Measurements from ENCODE around the gene DHRS3. TPM values are rescaled to one million over a fixed set of nuclear protein-coding genes. Genes with fewer than 3 reads are reported as not detected.

Gene DHRS3
- total RNA-seq, 1 donor from 2014 or later: 31.9 TPM

DNA sequence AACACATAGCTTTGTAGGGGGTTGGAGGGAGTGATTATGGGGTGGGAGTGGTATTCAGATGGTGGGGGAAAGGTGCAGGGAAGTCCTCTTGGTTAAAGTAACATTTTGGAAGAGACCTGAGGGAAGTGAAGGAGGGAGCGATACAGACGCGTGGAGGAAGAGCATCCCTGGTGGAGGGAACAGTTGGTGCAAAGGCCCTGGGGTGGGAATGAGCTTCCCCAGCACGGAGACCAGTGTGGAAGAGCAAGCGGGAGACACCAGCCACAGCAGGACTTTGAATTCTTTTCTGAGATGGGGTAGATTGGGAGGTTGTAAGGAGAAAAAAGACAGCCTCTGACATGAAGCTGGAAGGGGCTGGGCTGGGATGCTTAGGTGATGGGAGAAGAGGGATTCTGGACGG, 23.5 kb downstream of the DHRS3 start:
- H3K4me3 Mint-ChIP-seq (ENCODE audit: unreplicated experiment): peak overlapping the region; percentile 67
- TF ChIP-seq, protein P1, sequence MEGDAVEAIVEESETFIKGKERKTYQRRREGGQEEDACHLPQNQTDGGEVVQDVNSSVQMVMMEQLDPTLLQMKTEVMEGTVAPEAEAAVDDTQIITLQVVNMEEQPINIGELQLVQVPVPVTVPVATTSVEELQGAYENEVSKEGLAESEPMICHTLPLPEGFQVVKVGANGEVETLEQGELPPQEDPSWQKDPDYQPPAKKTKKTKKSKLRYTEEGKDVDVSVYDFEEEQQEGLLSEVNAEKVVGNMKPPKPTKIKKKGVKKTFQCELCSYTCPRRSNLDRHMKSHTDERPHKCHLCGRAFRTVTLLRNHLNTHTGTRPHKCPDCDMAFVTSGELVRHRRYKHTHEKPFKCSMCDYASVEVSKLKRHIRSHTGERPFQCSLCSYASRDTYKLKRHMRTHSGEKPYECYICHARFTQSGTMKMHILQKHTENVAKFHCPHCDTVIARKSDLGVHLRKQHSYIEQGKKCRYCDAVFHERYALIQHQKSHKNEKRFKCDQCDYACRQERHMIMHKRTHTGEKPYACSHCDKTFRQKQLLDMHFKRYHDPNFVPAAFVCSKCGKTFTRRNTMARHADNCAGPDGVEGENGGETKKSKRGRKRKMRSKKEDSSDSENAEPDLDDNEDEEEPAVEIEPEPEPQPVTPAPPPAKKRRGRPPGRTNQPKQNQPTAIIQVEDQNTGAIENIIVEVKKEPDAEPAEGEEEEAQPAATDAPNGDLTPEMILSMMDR (IDR thresholded peaks at IDR 0.05): no peak
- DNase-seq (ENCODE audit: low spot score): no peak
- peak overlapping the region; percentile 75 for H3K27ac Mint-ChIP-seq (ENCODE audit: unreplicated experiment)
- H3K36me3 Mint-ChIP-seq (ENCODE audit: low read depth): peaks cover 3% of the 10 kb centered on the region
- no peaks in the 10 kb centered on the region for H3K9me3 Mint-ChIP-seq (ENCODE audit: low read depth)
- H3K27me3 Mint-ChIP-seq (ENCODE audit: low read depth): no peaks in the 10 kb centered on the region
- H3K4me1 Mint-ChIP-seq (ENCODE audit: low read depth): peaks cover 35% of the 10 kb centered on the region

DNA sequence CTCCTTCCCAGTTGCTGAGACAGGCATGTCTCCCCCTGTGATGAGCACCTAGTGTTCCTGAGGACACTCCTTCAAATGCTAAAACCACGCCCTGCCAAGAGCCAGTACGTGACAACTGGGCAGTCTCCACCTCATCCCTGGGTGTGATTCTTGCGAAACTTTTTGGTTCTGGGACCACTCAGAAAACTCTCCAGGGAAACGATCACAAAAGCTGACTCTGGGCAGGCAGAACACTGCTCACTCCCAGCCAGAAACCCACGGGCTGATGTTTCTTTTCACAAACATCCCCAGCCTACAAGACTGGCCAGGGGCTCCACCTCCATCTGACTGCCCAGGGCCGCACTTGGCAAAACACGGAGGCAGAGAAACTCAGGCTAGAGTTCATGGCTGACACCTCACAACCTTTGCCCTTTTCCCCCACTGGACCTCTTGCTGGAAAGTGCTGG, 24.4 kb downstream of the DHRS3 start:
- no peak for DNase-seq (ENCODE audit: low spot score)
- TF ChIP-seq, protein P1 (IDR thresholded peaks at IDR 0.05): no peak
- Mint-ChIP-seq H3K27ac (ENCODE audit: unreplicated experiment) (peak overlapping the region; percentile 60), H3K9me3 (ENCODE audit: low read depth) (no peaks in the 10 kb centered on the region), H3K27me3 (ENCODE audit: low read depth) (no peaks in the 10 kb centered on the region), H3K36me3 (ENCODE audit: low read depth) (peaks cover 3% of the 10 kb centered on the region), H3K4me3 (ENCODE audit: unreplicated experiment) (no peak overlapping the region), H3K4me1 (ENCODE audit: low read depth) (peaks cover 35% of the 10 kb centered on the region)

DNA sequence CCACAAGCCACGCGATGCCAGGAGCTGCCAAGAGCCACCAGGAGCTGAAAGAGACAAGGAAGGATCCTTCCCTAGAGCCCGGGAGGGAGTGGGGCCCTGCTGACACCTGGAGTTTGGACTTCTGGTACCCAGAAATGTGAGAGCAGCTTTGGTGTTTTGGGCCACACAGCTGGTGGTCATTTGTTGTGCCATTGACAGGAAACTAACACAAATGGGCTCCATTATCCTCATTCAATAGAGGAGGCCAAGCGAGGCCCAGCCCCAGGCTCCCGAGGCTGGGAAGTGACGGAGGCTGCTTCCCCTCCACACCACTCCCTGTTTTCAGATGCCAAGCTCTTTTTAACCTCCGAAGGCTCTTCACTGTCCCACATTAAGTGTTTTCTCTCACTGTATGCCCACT, 25.5 kb downstream of the DHRS3 start:
- Mint-ChIP-seq H3K27ac (ENCODE audit: unreplicated experiment) (no peak overlapping the region), H3K27me3 (ENCODE audit: low read depth) (no peaks in the 10 kb centered on the region), H3K4me3 (ENCODE audit: unreplicated experiment) (no peak overlapping the region), H3K9me3 (ENCODE audit: low read depth) (no peaks in the 10 kb centered on the region), H3K4me1 (ENCODE audit: low read depth) (peaks cover 33% of the 10 kb centered on the region), H3K36me3 (ENCODE audit: low read depth) (peaks cover 5% of the 10 kb centered on the region)
- TF ChIP-seq, protein P1 (IDR thresholded peaks at IDR 0.05): no peak
- DNase-seq (ENCODE audit: low spot score): no peak

DNA sequence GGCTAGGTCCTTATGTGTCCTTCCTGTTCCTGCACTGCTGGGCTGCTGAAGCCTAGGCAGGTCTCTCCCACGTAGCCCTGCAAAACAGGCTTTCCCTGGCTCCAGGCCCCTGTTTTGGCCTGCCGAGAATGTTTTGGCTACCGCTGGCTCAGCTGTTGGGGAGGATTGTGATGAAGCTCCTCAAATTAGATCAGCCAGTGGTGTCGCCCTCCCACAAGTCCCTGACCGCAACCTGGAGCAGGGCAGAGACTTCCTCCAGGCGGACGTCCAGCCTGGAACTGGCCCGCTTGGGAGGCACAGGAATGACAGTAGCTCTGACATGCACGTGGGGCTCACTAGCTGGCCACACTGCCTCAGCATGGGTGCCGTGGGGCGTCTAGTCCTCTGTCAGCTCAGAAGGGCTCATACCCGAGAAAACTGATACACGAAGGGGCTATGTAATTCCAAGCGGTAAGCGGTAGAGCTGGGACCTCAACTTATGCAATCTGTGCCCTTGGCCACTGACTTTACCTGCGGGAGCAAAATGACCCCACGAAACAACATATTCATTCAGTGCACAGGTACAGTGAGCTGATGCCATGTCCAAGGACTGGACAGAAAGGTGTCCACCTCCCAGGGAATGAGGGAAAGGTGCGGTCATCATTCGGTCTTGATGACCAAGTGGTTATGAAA, 26.6 kb downstream of the DHRS3 start:
- TF ChIP-seq, protein P1 (IDR thresholded peaks at IDR 0.05): no peak
- Mint-ChIP-seq H3K36me3 (ENCODE audit: low read depth) (peaks cover 5% of the 10 kb centered on the region), H3K9me3 (ENCODE audit: low read depth) (no peaks in the 10 kb centered on the region), H3K27me3 (ENCODE audit: low read depth) (no peaks in the 10 kb centered on the region), H3K27ac (ENCODE audit: unreplicated experiment) (no peak overlapping the region), H3K4me3 (ENCODE audit: unreplicated experiment) (no peak overlapping the region), H3K4me1 (ENCODE audit: low read depth) (peaks cover 26% of the 10 kb centered on the region)
- no peak for DNase-seq (ENCODE audit: low spot score)

DNA sequence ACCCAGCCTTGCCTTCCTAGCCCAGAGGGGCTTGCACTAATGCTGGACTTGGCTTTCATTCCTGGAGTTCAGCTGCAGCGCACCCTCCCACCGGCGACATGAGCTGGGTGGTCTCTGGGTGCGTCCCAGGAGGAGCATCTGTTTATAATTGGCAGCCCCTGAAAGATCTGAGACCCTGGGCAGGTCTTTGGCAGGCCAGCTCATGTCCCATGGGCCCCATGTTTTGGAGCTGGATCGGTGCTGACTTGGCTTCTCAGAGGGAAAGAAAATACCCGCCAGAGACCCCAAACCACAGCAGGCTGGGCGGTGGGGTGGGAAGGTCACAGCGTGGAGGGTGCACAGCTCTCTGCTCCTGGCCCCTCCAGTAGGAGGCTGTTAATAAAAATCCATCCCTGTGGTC, 29.3 kb downstream of the DHRS3 start:
- Mint-ChIP-seq H3K4me3 (ENCODE audit: unreplicated experiment) (no peak overlapping the region), H3K27ac (ENCODE audit: unreplicated experiment) (no peak overlapping the region), H3K27me3 (ENCODE audit: low read depth) (no peaks in the 10 kb centered on the region), H3K4me1 (ENCODE audit: low read depth) (peaks cover 9% of the 10 kb centered on the region), H3K36me3 (ENCODE audit: low read depth) (peaks cover 5% of the 10 kb centered on the region), H3K9me3 (ENCODE audit: low read depth) (no peaks in the 10 kb centered on the region)
- TF ChIP-seq, protein P1 (IDR thresholded peaks at IDR 0.05): no peak
- no peak for DNase-seq (ENCODE audit: low spot score)

Data from chondrocyte (in vitro differentiated cells).